Loucy (cell line): Measurements from ENCODE around the gene EQTN.
"Not testable (repeated sequence)": the region's sequence is repeated elsewhere in the genome, so short reads cannot be mapped to it uniquely, and the experiment has no call there.

Experiments used
- H2AFZ ChIP-seq: fragments of 200-600 bp; sonication (generic); 2 replicates; pipeline ENCODE4 v1.6.0; 2016; ENCODE audit warnings: antibody characterized with exemption, mild to moderate bottlenecking, low read length, moderate library complexity
- H3F3A ChIP-seq: fragments of 200-600 bp; 2 replicates; pipeline ENCODE4 v1.6.0; 2016; ENCODE audit warnings: antibody characterized with exemption, low read depth, mild to moderate bottlenecking
- H3K27me3 ChIP-seq: fragments of 200-600 bp; sonication (generic); 2 replicates; pipeline ENCODE4 v1.6.1; 2014; ENCODE audit warnings: low read length, mild to moderate bottlenecking; ENCODE audit not compliant: insufficient read depth, poor library complexity, severe bottlenecking
- H3K36me3 ChIP-seq: fragments of 200-600 bp; sonication (generic); 2 replicates; pipeline ENCODE4 v1.6.1; 2016; ENCODE audit warnings: low read length; ENCODE audit not compliant: insufficient read depth
- H3K4me1 ChIP-seq: fragments of 200-600 bp; sonication (generic); 2 replicates; pipeline ENCODE4 v1.5.1; 2014; ENCODE audit warnings: low read length, mild to moderate bottlenecking; ENCODE audit not compliant: insufficient read depth, poor library complexity, severe bottlenecking
- H3K4me2 ChIP-seq: fragments of 200-600 bp; sonication (generic); 2 replicates; pipeline ENCODE4 v1.6.0; 2014; ENCODE audit warnings: antibody characterized with exemption, low read length, low read depth, mild to moderate bottlenecking; ENCODE audit not compliant: poor library complexity, severe bottlenecking
- H3K4me3 ChIP-seq: fragments of 200-600 bp; sonication (generic); 2 replicates; pipeline ENCODE4 v1.5.1; 2014; ENCODE audit warnings: low read length, mild to moderate bottlenecking, mixed read lengths; ENCODE audit not compliant: poor library complexity, severe bottlenecking
- H3K79me2 ChIP-seq: fragments of 200-600 bp; sonication (generic); 2 replicates; pipeline ENCODE4 v1.6.1; 2014; ENCODE audit warnings: low read length; ENCODE audit not compliant: insufficient read depth
- H3K9ac ChIP-seq: fragments of 200-600 bp; sonication (generic); 2 replicates; pipeline ENCODE4 v1.6.0; 2014; ENCODE audit warnings: mild to moderate bottlenecking, low read depth, low read length, moderate library complexity; ENCODE audit not compliant: poor library complexity, severe bottlenecking
- H3K9me2 ChIP-seq: fragments of 200-600 bp; sonication (generic); replicated peaks from 2 replicates; pipeline ENCODE4 v1.6.1; 2016; ENCODE audit warnings: low read depth, low read length, mixed read lengths
- H3K9me3 ChIP-seq: fragments of 200-600 bp; sonication (generic); 2 replicates; pipeline ENCODE4 v1.6.1; 2014; ENCODE audit warnings: mild to moderate bottlenecking, antibody characterized with exemption, low read length, low read depth; ENCODE audit not compliant: insufficient read depth
- H4K20me1 ChIP-seq: fragments of 200-600 bp; sonication (generic); 2 replicates; pipeline ENCODE4 v1.6.0; 2014; ENCODE audit warnings: antibody characterized with exemption, low read length, mild to moderate bottlenecking; ENCODE audit not compliant: insufficient read depth, poor library complexity, severe bottlenecking
- EZH2phosphoT487 ChIP-seq: fragments of 200-600 bp; IDR thresholded peaks from 2 replicates; pipeline ENCODE4 v1.6.1; 2018; ENCODE audit warnings: antibody characterized with exemption, mild to moderate bottlenecking, moderate library complexity, borderline replicate concordance
- TF ChIP-seq, protein P1 (sequence below): fragments of 200-600 bp; sonication (generic); conservative IDR thresholded peaks from 2 replicates; pipeline ENCODE4 v1.5.1; 2014; ENCODE audit warnings: mild to moderate bottlenecking, antibody characterized with exemption, low read length

Gene EQTN

DNA sequence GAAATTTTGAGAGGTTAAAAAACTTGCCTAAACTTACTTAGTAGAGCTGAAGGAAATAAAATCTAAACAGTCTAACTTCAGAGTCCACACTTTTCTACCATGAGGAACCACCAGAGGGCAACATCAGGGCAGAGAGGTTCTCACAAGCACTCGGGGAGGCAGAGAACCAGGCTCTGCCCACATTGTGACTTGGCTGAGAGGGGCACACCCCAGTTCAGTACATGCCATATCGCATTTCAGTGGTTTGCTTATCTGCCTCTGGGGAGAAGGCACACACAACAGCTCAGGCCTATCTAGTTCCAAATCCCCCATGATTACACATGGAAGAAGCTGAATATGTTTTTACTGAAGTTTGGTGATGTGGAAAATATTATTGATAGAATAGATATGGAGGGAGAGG, 49.2 kb downstream of the EQTN start:
- Histone ChIP-seq H2AFZ (no peak overlapping the region), H3K79me2 (no peaks in the 10 kb centered on the region), H3F3A (no peaks in the 10 kb centered on the region), H3K4me2 (no peak overlapping the region), H3K9me2 (no peaks in the 10 kb centered on the region), H4K20me1 (no peaks in the 10 kb centered on the region), H3K4me3 (no peak overlapping the region), H3K9me3 (no peaks in the 10 kb centered on the region), H3K9ac (no peak overlapping the region), H3K4me1 (no peaks in the 10 kb centered on the region), H3K36me3 (no peaks in the 10 kb centered on the region), H3K27me3 (no peaks in the 10 kb centered on the region)
- no peak for TF ChIP-seq EZH2phosphoT487
- TF ChIP-seq, protein P1, sequence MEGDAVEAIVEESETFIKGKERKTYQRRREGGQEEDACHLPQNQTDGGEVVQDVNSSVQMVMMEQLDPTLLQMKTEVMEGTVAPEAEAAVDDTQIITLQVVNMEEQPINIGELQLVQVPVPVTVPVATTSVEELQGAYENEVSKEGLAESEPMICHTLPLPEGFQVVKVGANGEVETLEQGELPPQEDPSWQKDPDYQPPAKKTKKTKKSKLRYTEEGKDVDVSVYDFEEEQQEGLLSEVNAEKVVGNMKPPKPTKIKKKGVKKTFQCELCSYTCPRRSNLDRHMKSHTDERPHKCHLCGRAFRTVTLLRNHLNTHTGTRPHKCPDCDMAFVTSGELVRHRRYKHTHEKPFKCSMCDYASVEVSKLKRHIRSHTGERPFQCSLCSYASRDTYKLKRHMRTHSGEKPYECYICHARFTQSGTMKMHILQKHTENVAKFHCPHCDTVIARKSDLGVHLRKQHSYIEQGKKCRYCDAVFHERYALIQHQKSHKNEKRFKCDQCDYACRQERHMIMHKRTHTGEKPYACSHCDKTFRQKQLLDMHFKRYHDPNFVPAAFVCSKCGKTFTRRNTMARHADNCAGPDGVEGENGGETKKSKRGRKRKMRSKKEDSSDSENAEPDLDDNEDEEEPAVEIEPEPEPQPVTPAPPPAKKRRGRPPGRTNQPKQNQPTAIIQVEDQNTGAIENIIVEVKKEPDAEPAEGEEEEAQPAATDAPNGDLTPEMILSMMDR, result peak; percentile 79

DNA sequence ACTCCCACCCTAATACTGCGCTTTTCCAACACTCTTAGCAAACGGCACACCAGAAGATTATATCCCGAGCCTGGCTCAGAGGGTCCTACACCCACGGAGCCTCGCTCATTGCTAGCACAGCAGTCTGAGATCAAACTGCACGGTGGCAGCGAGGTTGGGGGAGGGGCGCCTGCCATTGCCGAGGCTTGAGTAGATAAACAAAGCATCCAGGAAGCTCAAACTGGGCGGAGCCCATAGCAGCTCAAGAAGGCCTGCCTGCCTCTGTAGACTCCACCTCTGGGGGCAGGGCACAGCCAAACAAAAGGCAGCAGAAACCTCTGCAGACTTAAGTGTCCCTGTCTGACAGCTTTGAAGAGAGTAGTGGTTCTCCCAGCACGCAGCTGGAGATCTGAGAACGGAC, 57.3 kb downstream of the EQTN start:
- H3K4me2 ChIP-seq, H3K36me3 ChIP-seq, H3K9ac ChIP-seq, H3K9me2 ChIP-seq, H3K9me3 ChIP-seq, H3K4me3 ChIP-seq, H3F3A ChIP-seq, H3K4me1 ChIP-seq, H2AFZ ChIP-seq, H4K20me1 ChIP-seq, H3K27me3 ChIP-seq, H3K79me2 ChIP-seq: not testable (repeated sequence)
